NT2/D1 (cell line): Measurements from ENCODE around the gene ZBTB46.

Experiments used
- DNase-seq: peaks from one replicate; pipeline ENCODE4 v3.0.0-alpha.2; 2011; ENCODE audit warnings: low read depth, low spot score
- H3K27me3 ChIP-seq: 2 replicates; pipeline ENCODE4 v1.6.0; 2011; ENCODE audit warnings: mild to moderate bottlenecking; ENCODE audit not compliant: insufficient read length, insufficient read depth
- H3K36me3 ChIP-seq: 2 replicates; pipeline ENCODE4 v1.6.1; 2011; ENCODE audit warnings: mild to moderate bottlenecking, low read length, mixed read lengths; ENCODE audit not compliant: insufficient read depth, insufficient read length
- H3K4me1 ChIP-seq: 2 replicates; pipeline ENCODE4 v1.5.1; 2011; ENCODE audit not compliant: insufficient read depth, insufficient read length
- H3K4me3 ChIP-seq: 2 replicates; pipeline ENCODE4 v1.5.1; 2011; ENCODE audit warnings: low read depth; ENCODE audit not compliant: insufficient read length
- H3K9ac ChIP-seq: 2 replicates; pipeline ENCODE4 v1.6.0; 2011; ENCODE audit warnings: low read depth; ENCODE audit not compliant: insufficient read length
- H3K9me3 ChIP-seq: 2 replicates; pipeline ENCODE4 v1.5.1; 2011; ENCODE audit warnings: mild to moderate bottlenecking, low read length; ENCODE audit not compliant: insufficient read depth
- SUZ12 ChIP-seq: IDR thresholded peaks from 2 replicates; pipeline ENCODE4 v1.6.1; 2011; ENCODE audit not compliant: insufficient read length, insufficient read depth; ENCODE audit errors: extremely low read depth
- YY1 ChIP-seq: IDR thresholded peaks from 2 replicates; pipeline ENCODE4 v1.6.1; 2011; ENCODE audit not compliant: insufficient read length, insufficient read depth
- ZNF274 ChIP-seq: IDR thresholded peaks from 2 replicates; pipeline ENCODE4 v1.6.1; 2011; ENCODE audit warnings: mild to moderate bottlenecking, low read depth, low read length

The ZBTB46 gene

GRCh38 chr20:63814891-63815614 lies 16.0 kb downstream of the ZBTB46 start:
- DNase-seq: no peak
- H3K4me3 ChIP-seq: no peak overlapping the region
- no peak overlapping the region for H3K9ac ChIP-seq
- H3K9me3 ChIP-seq: no peaks in the 10 kb centered on the region
- no peak for TF ChIP-seq ZNF274
- TF ChIP-seq YY1: no peak
- TF ChIP-seq SUZ12: no peak
- H3K36me3 ChIP-seq: peaks cover 13% of the 10 kb centered on the region
- H3K4me1 ChIP-seq: peaks cover 8% of the 10 kb centered on the region
- no peaks in the 10 kb centered on the region for H3K27me3 ChIP-seq

GRCh38 chr20:63811491-63811875 lies 19.6 kb downstream of the ZBTB46 start:
- no peak overlapping the region for H3K4me3 ChIP-seq
- peaks cover 10% of the 10 kb centered on the region for H3K36me3 ChIP-seq
- no peaks in the 10 kb centered on the region for H3K9me3 ChIP-seq
- H3K27me3 ChIP-seq: no peaks in the 10 kb centered on the region
- no peak overlapping the region for H3K9ac ChIP-seq
- no peak for DNase-seq
- no peak for TF ChIP-seq ZNF274
- no peak for TF ChIP-seq YY1
- TF ChIP-seq SUZ12: no peak
- H3K4me1 ChIP-seq: peaks cover 9% of the 10 kb centered on the region

GRCh38 chr20:63810730-63811490 lies 20.2 kb downstream of the ZBTB46 start:
- no peak for TF ChIP-seq ZNF274
- no peak for TF ChIP-seq SUZ12
- no peak for TF ChIP-seq YY1

GRCh38 chr20:63809856-63810255 lies 21.2 kb downstream of the ZBTB46 start:
- Histone ChIP-seq H3K36me3 (no peaks in the 10 kb centered on the region), H3K4me3 (no peak overlapping the region), H3K9me3 (no peaks in the 10 kb centered on the region), H3K27me3 (no peaks in the 10 kb centered on the region), H3K4me1 (peaks cover 8% of the 10 kb centered on the region), H3K9ac (no peak overlapping the region)
- DNase-seq: no peak
- TF ChIP-seq ZNF274 (no peak), YY1 (no peak), SUZ12 (no peak)

More at GRCh38 chr20:63810730-63811490, 20.2 kb downstream of the ZBTB46 start:
- peaks cover 9% of the 10 kb centered on the region for H3K4me1 ChIP-seq
- peaks cover 9% of the 10 kb centered on the region for H3K36me3 ChIP-seq
- no peak overlapping the region for H3K9ac ChIP-seq
- no peaks in the 10 kb centered on the region for H3K27me3 ChIP-seq
- DNase-seq: no peak
- H3K9me3 ChIP-seq: no peaks in the 10 kb centered on the region
- no peak overlapping the region for H3K4me3 ChIP-seq

GRCh38 chr20:63808964-63809674 lies 21.9 kb downstream of the ZBTB46 start:
- no peak for DNase-seq
- Histone ChIP-seq H3K9ac (no peak overlapping the region), H3K27me3 (no peaks in the 10 kb centered on the region), H3K4me1 (peaks cover 8% of the 10 kb centered on the region), H3K4me3 (no peak overlapping the region), H3K36me3 (peaks cover 2% of the 10 kb centered on the region), H3K9me3 (no peaks in the 10 kb centered on the region)
- TF ChIP-seq SUZ12 (no peak), ZNF274 (no peak), YY1 (no peak)

GRCh38 chr20:63808145-63808724 lies 22.8 kb downstream of the ZBTB46 start:
- H3K36me3 ChIP-seq: peaks cover 4% of the 10 kb centered on the region
- no peak overlapping the region for H3K9ac ChIP-seq
- H3K4me3 ChIP-seq: no peak overlapping the region
- DNase-seq: no peak
- H3K27me3 ChIP-seq: no peaks in the 10 kb centered on the region
- peaks cover 10% of the 10 kb centered on the region for H3K4me1 ChIP-seq
- TF ChIP-seq YY1 (no peak), SUZ12 (no peak), ZNF274 (no peak)
- H3K9me3 ChIP-seq: no peaks in the 10 kb centered on the region

GRCh38 chr20:63807654-63808053 lies 23.4 kb downstream of the ZBTB46 start:
- Histone ChIP-seq H3K4me3 (no peak overlapping the region), H3K27me3 (no peaks in the 10 kb centered on the region), H3K9me3 (no peaks in the 10 kb centered on the region), H3K36me3 (peaks cover 7% of the 10 kb centered on the region), H3K9ac (no peak overlapping the region), H3K4me1 (peaks cover 12% of the 10 kb centered on the region)
- no peak for DNase-seq
- no peak for TF ChIP-seq SUZ12
